ENCODE data around the gene RPTOR. TPM values are rescaled to one million over a fixed set of nuclear protein-coding genes. Genes with fewer than 3 reads are reported as not detected.

Gene RPTOR
- total RNA-seq, 2 experiments from 2014 or later, result 48.1 to 87.8 TPM

DNA sequence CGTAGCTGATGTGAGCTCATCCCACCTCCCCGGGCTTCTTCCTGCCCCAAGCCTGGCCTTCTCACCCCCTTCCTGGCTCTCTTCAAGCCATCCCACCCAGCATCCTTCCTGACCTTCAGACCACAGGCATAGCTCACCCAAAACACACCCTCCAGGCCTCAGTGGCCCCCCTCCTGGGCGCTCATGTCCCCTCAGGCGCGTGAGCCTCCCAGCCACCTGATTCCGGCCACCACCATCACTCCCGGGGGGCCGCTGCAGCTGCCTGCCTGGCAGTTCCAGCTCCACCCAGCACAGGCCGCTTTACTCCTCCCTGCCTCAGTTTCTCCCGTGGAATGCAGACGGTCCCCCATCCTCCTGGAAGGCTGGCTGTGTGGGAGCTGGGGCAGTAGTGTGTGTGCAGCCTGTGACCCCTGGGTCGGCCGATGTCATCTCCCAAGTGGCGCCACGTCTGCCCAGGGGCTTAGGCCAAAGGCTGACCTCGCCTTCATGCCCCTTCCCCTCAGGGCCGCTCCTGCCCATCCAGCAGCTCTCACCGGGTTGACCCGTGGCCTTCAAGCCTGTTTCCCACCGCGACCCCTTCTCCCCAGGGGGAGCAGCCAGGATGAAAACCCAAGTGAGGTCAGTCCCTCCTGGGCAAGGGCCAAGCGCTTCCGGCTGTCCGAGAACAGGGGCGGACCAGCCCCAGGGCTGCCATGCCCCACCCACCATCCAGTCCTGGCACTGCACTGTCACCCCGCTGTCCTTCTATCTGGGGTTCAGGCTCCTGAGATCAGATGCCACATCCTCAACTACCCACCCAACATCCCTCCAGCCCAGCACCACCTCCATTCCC, 435.1 kb downstream of the RPTOR start:
- no peak for DNase-seq (ENCODE audit: low spot score)
- Histone ChIP-seq H3K36me3 (ENCODE audit: insufficient read depth, low read length) (no peaks in the 10 kb centered on the region), H4K20me1 (ENCODE audit: insufficient read depth, low read length) (no peaks in the 10 kb centered on the region), H3K79me2 (ENCODE audit: insufficient read depth, low read depth, low read length) (no peaks in the 10 kb centered on the region), H3K9me3 (ENCODE audit: low read length) (no peaks in the 10 kb centered on the region), H3K27ac (ENCODE audit: low read depth, low read length, poor library complexity, severe bottlenecking) (no peak overlapping the region), H2AFZ (ENCODE audit: low read length) (no peak overlapping the region), H3K4me3 (ENCODE audit: low read depth, low read length, poor library complexity, severe bottlenecking) (no peak overlapping the region), H3K4me1 (ENCODE audit: insufficient read depth, low read length, poor library complexity, severe bottlenecking) (no peaks in the 10 kb centered on the region), H3K9me2 (ENCODE audit: insufficient read depth, low read length) (no peaks in the 10 kb centered on the region), H3K4me2 (ENCODE audit: low read length) (no peak overlapping the region)
- no TSS peak for BruUV-seq (replicated peaks)
- ChIA-PET CTCF (ENCODE audit: unreplicated experiment) (no interaction called here), POLR2A (interaction anchor here (0.6 kb wide), 1 partner anchor 441 kb away, joined by 3 read pairs; no protein-coding TSS in a partner anchor)
- intact Hi-C loops (cut with micrococcal nuclease; ENCODE audit: unreplicated experiment), result loop anchor here (2.0 kb wide), 1 partner anchor 553 kb away; no protein-coding TSS in a partner anchor
- TF ChIP-seq, protein P1, sequence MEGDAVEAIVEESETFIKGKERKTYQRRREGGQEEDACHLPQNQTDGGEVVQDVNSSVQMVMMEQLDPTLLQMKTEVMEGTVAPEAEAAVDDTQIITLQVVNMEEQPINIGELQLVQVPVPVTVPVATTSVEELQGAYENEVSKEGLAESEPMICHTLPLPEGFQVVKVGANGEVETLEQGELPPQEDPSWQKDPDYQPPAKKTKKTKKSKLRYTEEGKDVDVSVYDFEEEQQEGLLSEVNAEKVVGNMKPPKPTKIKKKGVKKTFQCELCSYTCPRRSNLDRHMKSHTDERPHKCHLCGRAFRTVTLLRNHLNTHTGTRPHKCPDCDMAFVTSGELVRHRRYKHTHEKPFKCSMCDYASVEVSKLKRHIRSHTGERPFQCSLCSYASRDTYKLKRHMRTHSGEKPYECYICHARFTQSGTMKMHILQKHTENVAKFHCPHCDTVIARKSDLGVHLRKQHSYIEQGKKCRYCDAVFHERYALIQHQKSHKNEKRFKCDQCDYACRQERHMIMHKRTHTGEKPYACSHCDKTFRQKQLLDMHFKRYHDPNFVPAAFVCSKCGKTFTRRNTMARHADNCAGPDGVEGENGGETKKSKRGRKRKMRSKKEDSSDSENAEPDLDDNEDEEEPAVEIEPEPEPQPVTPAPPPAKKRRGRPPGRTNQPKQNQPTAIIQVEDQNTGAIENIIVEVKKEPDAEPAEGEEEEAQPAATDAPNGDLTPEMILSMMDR (conservative IDR thresholded peaks at IDR 0.05; ENCODE audit: low read length), result no peak
- no peak for TF ChIP-seq EZH2phosphoT487 (IDR thresholded peaks at IDR 0.05; ENCODE audit: borderline replicate concordance, low read depth, low read length)

- POLR2A ChIA-PET, result no interaction called here
- Histone ChIP-seq H2AFZ (ENCODE audit: low read length) (no peak overlapping the region), H3K9me2 (ENCODE audit: insufficient read depth, low read length) (no peaks in the 10 kb centered on the region), H3K36me3 (ENCODE audit: insufficient read depth, low read length) (no peaks in the 10 kb centered on the region), H3K4me2 (ENCODE audit: low read length) (no peak overlapping the region), H4K20me1 (ENCODE audit: insufficient read depth, low read length) (no peaks in the 10 kb centered on the region), H3K79me2 (ENCODE audit: insufficient read depth, low read depth, low read length) (no peaks in the 10 kb centered on the region), H3K27ac (ENCODE audit: low read depth, low read length, poor library complexity, severe bottlenecking) (no peak overlapping the region), H3K4me1 (ENCODE audit: insufficient read depth, low read length, poor library complexity, severe bottlenecking) (no peaks in the 10 kb centered on the region), H3K4me3 (ENCODE audit: low read depth, low read length, poor library complexity, severe bottlenecking) (no peak overlapping the region), H3K9me3 (ENCODE audit: low read length) (no peaks in the 10 kb centered on the region)
- no peak for DNase-seq (ENCODE audit: low spot score)
- intact Hi-C loops (cut with micrococcal nuclease; ENCODE audit: unreplicated experiment), result loop anchor here (1.0 to 2.0 kb wide), 2 partner anchors 405 to 554 kb away; no protein-coding TSS in a partner anchor
- CTCF ChIA-PET (ENCODE audit: unreplicated experiment), result no interaction called here
- TF ChIP-seq, protein P1 (conservative IDR thresholded peaks at IDR 0.05; ENCODE audit: low read length), result no peak
- TF ChIP-seq EZH2phosphoT487 (IDR thresholded peaks at IDR 0.05; ENCODE audit: borderline replicate concordance, low read depth, low read length), result no peak
- BruUV-seq (replicated peaks), result no TSS peak
Observed at GRCh38 chr17:80980397-80981061, 435.9 kb downstream of the RPTOR start.

Data from OCI-LY7 (cell line).